ENCODE measurements around the gene NPY1R. TPM values are rescaled to one million over a fixed set of nuclear protein-coding genes. Genes with fewer than 3 reads are reported as not detected.

The NPY1R gene
- total RNA-seq, 1 donor from 2014 or later, result 1.1 TPM

DNA sequence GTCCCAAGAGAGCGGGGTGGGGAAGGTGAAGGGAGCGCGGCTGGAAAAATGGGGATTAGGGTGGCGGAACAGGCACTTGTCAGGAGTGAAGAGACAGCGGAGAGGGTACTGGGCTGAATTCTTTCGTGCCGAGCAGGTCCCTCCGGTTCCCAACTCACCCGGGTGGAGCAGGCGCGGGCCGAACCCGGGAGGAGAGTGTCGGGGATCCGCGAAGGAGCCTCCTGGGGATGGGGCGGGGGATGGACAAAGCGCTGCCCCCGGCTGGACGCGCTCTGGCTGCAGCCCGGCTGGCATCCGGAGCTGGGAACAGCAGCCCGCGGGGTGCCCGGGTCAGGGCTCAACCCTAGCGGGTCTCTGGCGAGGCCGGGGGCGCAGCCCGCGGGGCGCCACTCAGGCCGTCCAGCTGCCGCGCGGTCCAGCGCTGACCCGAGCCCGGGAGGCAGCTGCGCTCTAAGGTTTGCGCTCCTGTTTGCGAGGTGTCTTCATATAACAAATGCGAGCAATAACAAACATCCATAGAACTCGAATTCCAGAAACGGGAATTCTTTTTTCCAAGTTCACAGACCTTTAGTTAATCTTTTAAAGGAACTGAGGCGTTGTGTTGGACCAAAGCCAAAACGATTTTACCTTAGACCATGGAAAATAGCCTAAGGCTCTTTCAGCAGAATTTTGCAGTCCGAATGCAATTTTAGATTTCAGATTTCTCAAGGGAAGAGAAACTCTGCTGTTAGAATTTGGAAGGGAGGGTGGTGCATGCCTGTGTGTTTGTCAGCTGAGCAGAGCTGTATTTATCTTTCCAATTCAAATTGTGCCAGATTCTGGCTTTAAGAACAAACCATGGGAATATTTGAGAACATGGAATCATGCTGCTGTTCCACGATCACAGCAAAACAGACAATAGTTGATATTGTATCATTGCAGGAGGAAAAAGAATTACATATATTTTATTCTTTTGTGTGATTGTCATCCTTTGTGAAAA is 12.0 kb upstream of the NPY1R start:
- Mint-ChIP-seq H3K36me3 (ENCODE audit: low read depth, unreplicated experiment) (no peaks in the 10 kb centered on the region), H3K9me3 (ENCODE audit: unreplicated experiment) (no peaks in the 10 kb centered on the region), H3K4me1 (ENCODE audit: low read depth, unreplicated experiment) (no peaks in the 10 kb centered on the region), H3K27ac (ENCODE audit: unreplicated experiment) (peak overlapping the region; percentile 26), H3K27me3 (ENCODE audit: low read depth, unreplicated experiment) (peaks cover 19% of the 10 kb centered on the region), H3K4me3 (ENCODE audit: unreplicated experiment) (peak overlapping the region; percentile 81)
- no peak for FAIRE-seq
- H4K20me1 ChIP-seq (ENCODE audit: insufficient read depth, low read length), result no peaks in the 10 kb centered on the region
- peak overlapping the region; percentile 84 for H3K4me2 ChIP-seq (ENCODE audit: low read length)
- no peak overlapping the region for H3K27ac ChIP-seq (ENCODE audit: low read depth, low read length)
- H3K36me3 ChIP-seq (ENCODE audit: insufficient read depth, low read length), result no peaks in the 10 kb centered on the region
- peak overlapping the region; percentile 66 for H2AFZ ChIP-seq (ENCODE audit: low read depth, low read length)
- H3K4me3 ChIP-seq (ENCODE audit: insufficient read depth, low read depth, low read length), result peak overlapping the region; percentile 44
- no peaks in the 10 kb centered on the region for H3K9me3 ChIP-seq (ENCODE audit: insufficient read depth, low read depth, low read length)
- H3K4me1 ChIP-seq (ENCODE audit: insufficient read depth, low read length), result peaks cover 5% of the 10 kb centered on the region
- peak; percentile 79 for TF ChIP-seq EZH2 (IDR thresholded peaks at IDR 0.05; ENCODE audit: insufficient read depth, low read length)
- TF ChIP-seq, protein P1, sequence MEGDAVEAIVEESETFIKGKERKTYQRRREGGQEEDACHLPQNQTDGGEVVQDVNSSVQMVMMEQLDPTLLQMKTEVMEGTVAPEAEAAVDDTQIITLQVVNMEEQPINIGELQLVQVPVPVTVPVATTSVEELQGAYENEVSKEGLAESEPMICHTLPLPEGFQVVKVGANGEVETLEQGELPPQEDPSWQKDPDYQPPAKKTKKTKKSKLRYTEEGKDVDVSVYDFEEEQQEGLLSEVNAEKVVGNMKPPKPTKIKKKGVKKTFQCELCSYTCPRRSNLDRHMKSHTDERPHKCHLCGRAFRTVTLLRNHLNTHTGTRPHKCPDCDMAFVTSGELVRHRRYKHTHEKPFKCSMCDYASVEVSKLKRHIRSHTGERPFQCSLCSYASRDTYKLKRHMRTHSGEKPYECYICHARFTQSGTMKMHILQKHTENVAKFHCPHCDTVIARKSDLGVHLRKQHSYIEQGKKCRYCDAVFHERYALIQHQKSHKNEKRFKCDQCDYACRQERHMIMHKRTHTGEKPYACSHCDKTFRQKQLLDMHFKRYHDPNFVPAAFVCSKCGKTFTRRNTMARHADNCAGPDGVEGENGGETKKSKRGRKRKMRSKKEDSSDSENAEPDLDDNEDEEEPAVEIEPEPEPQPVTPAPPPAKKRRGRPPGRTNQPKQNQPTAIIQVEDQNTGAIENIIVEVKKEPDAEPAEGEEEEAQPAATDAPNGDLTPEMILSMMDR (IDR thresholded peaks at IDR 0.05; ENCODE audit: insufficient read depth, low read depth, low read length), result no peak
- DNase-seq (ENCODE audit: low read depth), result no peak
- peaks cover 32% of the 10 kb centered on the region for H3K27me3 ChIP-seq (ENCODE audit: insufficient read depth, low read length)
- H3K79me2 ChIP-seq (ENCODE audit: insufficient read depth, low read length), result no peaks in the 10 kb centered on the region
- no peak overlapping the region for H3K9ac ChIP-seq (ENCODE audit: low read length)

- Histone ChIP-seq H3K27ac (ENCODE audit: low read depth, low read length) (no peak within 1 kb of the TSS), H3K4me3 (ENCODE audit: insufficient read depth, low read depth, low read length) (peak within 1 kb of the TSS; percentile 44), H3K36me3 (ENCODE audit: insufficient read depth, low read length) (no peaks in the 10 kb centered on the region), H3K4me1 (ENCODE audit: insufficient read depth, low read length) (peaks cover 5% of the 10 kb centered on the region), H3K4me2 (ENCODE audit: low read length) (peak within 1 kb of the TSS; percentile 84), H3K9ac (ENCODE audit: low read length) (no peak within 1 kb of the TSS), H3K79me2 (ENCODE audit: insufficient read depth, low read length) (no peaks in the 10 kb centered on the region), H2AFZ (ENCODE audit: low read depth, low read length) (peak within 1 kb of the TSS; percentile 66), H4K20me1 (ENCODE audit: insufficient read depth, low read length) (no peaks in the 10 kb centered on the region), H3K27me3 (ENCODE audit: insufficient read depth, low read length) (peaks cover 32% of the 10 kb centered on the region), H3K9me3 (ENCODE audit: insufficient read depth, low read depth, low read length) (no peaks in the 10 kb centered on the region)
- H3K4me3 Mint-ChIP-seq (ENCODE audit: unreplicated experiment), result peak within 1 kb of the TSS; percentile 81
- H3K27me3 Mint-ChIP-seq (ENCODE audit: low read depth, unreplicated experiment), result peaks cover 25% of the 10 kb centered on the region
- DNase-seq (ENCODE audit: low read depth) (no peak), FAIRE-seq (no peak)
- TF ChIP-seq, protein P1 (IDR thresholded peaks at IDR 0.05; ENCODE audit: insufficient read depth, low read depth, low read length), result no peak
- H3K36me3 Mint-ChIP-seq (ENCODE audit: low read depth, unreplicated experiment), result no peaks in the 10 kb centered on the region
- H3K9me3 Mint-ChIP-seq (ENCODE audit: unreplicated experiment), result no peaks in the 10 kb centered on the region
- peak within 1 kb of the TSS; percentile 26 for H3K27ac Mint-ChIP-seq (ENCODE audit: unreplicated experiment)
- no peaks in the 10 kb centered on the region for H3K4me1 Mint-ChIP-seq (ENCODE audit: low read depth, unreplicated experiment)
Measured at GRCh38 chr4:163343604-163344146, 11.3 kb upstream of the NPY1R start, which contains the start of gene NPY5R. Gene NPY5R, plus strand, starts transcription at chr4:163343892. Its CDS starts 6,382 bp downstream, at chr4:163350274.
